CD14-positive monocyte (primary cell): Measurements from ENCODE around the gene TMEM203. TPM values are rescaled to one million over a fixed set of nuclear protein-coding genes. Genes with fewer than 3 reads are reported as not detected.

Experiments
- DNase-seq, 3 donors: peaks; one replicate each; pipeline ENCODE4 v3.0.0-alpha.2; 2011 to 2022
- H2AFZ ChIP-seq: 2 replicates; pipeline ENCODE4 v1.6.0; 2012; ENCODE audit warnings: mild to moderate bottlenecking, low read depth, low read length, inconsistent platforms; ENCODE audit not compliant: insufficient read depth, poor library complexity, severe bottlenecking
- H3K27ac ChIP-seq, 2 donors: 1 replicate in 1 of 2; 2 replicates in 1 of 2; pipeline ENCODE4 v1.5.1; 2012 to 2013; ENCODE audit warnings: low read length in 2 of 2, control low read depth in 1 of 2, inconsistent platforms in 1 of 2, low read depth in 1 of 2, mild to moderate bottlenecking in 1 of 2
- H3K27me3 ChIP-seq, 2 donors: one replicate each; pipeline versions ENCODE4 v1.6.0 to v1.6.1; 2011 to 2013; ENCODE audit warnings: low read length in 2 of 2; ENCODE audit not compliant: control insufficient read depth in 2 of 2, insufficient read depth in 2 of 2
- H3K36me3 ChIP-seq, 2 donors: replicated peaks in 1 of 2; 1 replicate in 1 of 2; 2 replicates in 1 of 2; pipeline versions ENCODE4 v1.5.1 to v1.6.1; 2012 to 2013; ENCODE audit warnings: low read length in 2 of 2, control low read depth in 1 of 2, inconsistent platforms in 1 of 2, mild to moderate bottlenecking in 1 of 2; ENCODE audit not compliant: insufficient read depth in 2 of 2, control insufficient read depth in 1 of 2
- H3K4me1 ChIP-seq, 2 donors: 1 replicate in 1 of 2; 2 replicates in 1 of 2; pipeline versions ENCODE4 v1.5.1 to v1.6.1; 2012 to 2013; ENCODE audit warnings: low read length in 2 of 2, control low read depth in 1 of 2, inconsistent platforms in 1 of 2, mild to moderate bottlenecking in 1 of 2, moderate library complexity in 1 of 2; ENCODE audit not compliant: insufficient read depth in 2 of 2, control insufficient read depth in 1 of 2
- H3K4me2 ChIP-seq: replicated peaks from 2 replicates; pipeline ENCODE3; 2012; ENCODE audit warnings: low read length, moderate library complexity, mild to moderate bottlenecking; ENCODE audit not compliant: poor library complexity, severe bottlenecking; ENCODE audit errors: extremely low read depth
- H3K4me3 ChIP-seq, 3 experiments: fragments of 200-600 bp in 1 of 3; sonication (generic) in 1 of 3; replicated peaks in 1 of 3; 1 replicate in 2 of 3; 2 replicates in 1 of 3; pipeline ENCODE4 v1.5.1; 2011 to 2013; ENCODE audit warnings: low read length in 3 of 3, mild to moderate bottlenecking in 3 of 3, control low read depth in 2 of 3, low read depth in 2 of 3, inconsistent platforms in 1 of 3, moderate library complexity in 1 of 3
- H3K79me2 ChIP-seq: 2 replicates; pipeline ENCODE4 v1.6.0; 2012; ENCODE audit warnings: mild to moderate bottlenecking, control low read depth, inconsistent platforms, low read length, moderate library complexity; ENCODE audit not compliant: insufficient read depth
- H3K9ac ChIP-seq: 2 replicates; pipeline ENCODE4 v1.6.0; 2017; ENCODE audit warnings: low read length, mild to moderate bottlenecking; ENCODE audit not compliant: insufficient read depth, poor library complexity, severe bottlenecking
- H3K9me3 ChIP-seq, 2 donors: replicated peaks in 1 of 2; 1 replicate in 1 of 2; 2 replicates in 1 of 2; pipeline versions ENCODE4 v1.5.1 to v1.6.1; 2012 to 2013; ENCODE audit warnings: low read length in 2 of 2, control low read depth in 1 of 2; ENCODE audit not compliant: control insufficient read depth in 1 of 2, insufficient read depth in 1 of 2
- H4K20me1 ChIP-seq: 2 replicates; pipeline ENCODE4 v1.6.0; 2012; ENCODE audit warnings: mild to moderate bottlenecking, low read length, control low read depth, moderate library complexity; ENCODE audit not compliant: insufficient read depth
- H3K27ac Mint-ChIP-seq, 7 donors: one replicate each; pipeline ENCODE4 v1.8.0; 2020; ENCODE audit warnings: mild to moderate bottlenecking in 7 of 7, mixed read lengths in 7 of 7, moderate library complexity in 6 of 7, inconsistent platforms in 2 of 7
- H3K27me3 Mint-ChIP-seq, 3 donors: one replicate each; pipeline ENCODE4 v1.8.0; 2021 to 2022; ENCODE audit warnings: low read depth in 3 of 3, mild to moderate bottlenecking in 3 of 3, mixed read lengths in 3 of 3, moderate library complexity in 3 of 3, inconsistent platforms in 1 of 3
- H3K36me3 Mint-ChIP-seq, 2 donors: one replicate each; pipeline ENCODE4 v1.8.0; 2020; ENCODE audit warnings: mixed read lengths in 2 of 2, inconsistent platforms in 1 of 2, mild to moderate bottlenecking in 1 of 2
- H3K4me1 Mint-ChIP-seq: one replicate; pipeline ENCODE4 v1.8.0; 2020; ENCODE audit warnings: mild to moderate bottlenecking, mixed read lengths
- H3K4me3 Mint-ChIP-seq, 2 donors: one replicate each; pipeline ENCODE4 v1.8.0; 2020; ENCODE audit warnings: mild to moderate bottlenecking in 2 of 2, mixed read lengths in 2 of 2, moderate library complexity in 1 of 2
- H3K9me3 Mint-ChIP-seq, 7 donors: one replicate each; pipeline ENCODE4 v1.8.0; 2020 to 2022; ENCODE audit warnings: mixed read lengths in 7 of 7, mild to moderate bottlenecking in 6 of 7, moderate library complexity in 6 of 7, inconsistent platforms in 2 of 7
- CTCF ChIP-seq: fragments of 200-600 bp; IDR thresholded peaks from one replicate; pipeline ENCODE4 v1.8.0; 2022; ENCODE audit warnings: antibody characterized with exemption, mild to moderate bottlenecking
- WGBS: methylation state at CpG from one replicate; pipeline ENCODE4 v1.1.5; 2013; ENCODE audit warnings: missing lambda C conversion rate; ENCODE audit not compliant: insufficient coverage; 5-methylcytosine and 5-hydroxymethylcytosine counted together
- intact Hi-C, 2 donors: fragments of 100-400 bp; cut with micrococcal nuclease; formaldehyde crosslinking; loops; one replicate each; pipeline versions ENCODE4 v1.15.0 to v1.15.1; 2023
- polyA plus RNA-seq, 3 donors: library from polyadenylated mRNA; depleted of rRNA in 1 of 3; unstranded in 2 of 3; stranded (reverse) in 1 of 3; fragments of 300-500 nt in 2 of 3; fragments of >200 nt in 1 of 3; fragmentation: Illumina TruSeq in 2 of 3; gene quantifications; 1 replicate in 2 of 3; 2 replicates in 1 of 3; pipeline ENCODE4 v1.2.3, GENCODE V29; 2012 to 2021

TMEM203 gene
- polyA plus RNA-seq, 3 donors = 13.1 to 88.1 (median 76.1) TPM

GRCh38 chr9:137189297-137190295 lies 15.9 kb downstream of the TMEM203 start:
- H3K4me1 ChIP-seq = peaks cover 28 to 39% of the 10 kb centered on the region in 2 donors

More at GRCh38 chr9:137189297-137190295, 15.9 kb downstream of the TMEM203 start:
- Histone ChIP-seq H3K36me3 (peaks cover 39 to 44% of the 10 kb centered on the region in 2 donors), H2AFZ (peak overlapping the region; percentile 83), H3K79me2 (peaks cover 46% of the 10 kb centered on the region), H3K9ac (peak overlapping the region; percentile 95), H4K20me1 (peaks cover 31% of the 10 kb centered on the region), H3K4me3 (peak overlapping the region; percentile 83 to 95 (median 92)), H3K9me3 (no peaks in the 10 kb centered on the region), H3K4me2 (peak overlapping the region; percentile 100), H3K27me3 (no peaks in the 10 kb centered on the region), H3K27ac (peak overlapping the region; percentile 83 to 96)
- Mint-ChIP-seq H3K36me3 (peaks cover 17 to 54% of the 10 kb centered on the region in 2 donors), H3K27ac (peak overlapping the region; percentile 91 to 98 (median 96)), H3K9me3 (peaks cover 0 to 2% (median 0%) of the 10 kb centered on the region in 7 donors), H3K4me1 (peaks cover 32% of the 10 kb centered on the region), H3K27me3 (no peaks in the 10 kb centered on the region), H3K4me3 (peak overlapping the region; percentile 88 to 97)
- TF ChIP-seq CTCF = no peak
- intact Hi-C loops = loop anchor here (1.0 to 5.0 kb wide), 3 partner anchors 15 to 48 kb away; partner anchors contain the start of genes NDOR1 (in 1 of the 2) and TMEM203 (in 1 of the 2)
- DNase-seq = peak in 1 of 3 donors; percentile 3
- WGBS = 42% methylated on average over 19 of the region's 23 CpGs
